SK-N-SH (cell line): ENCODE measurements around the gene SLC7A5. TPM values are rescaled to one million over a fixed set of nuclear protein-coding genes. Genes with fewer than 3 reads are reported as not detected.

Experiments
- CTCF ChIA-PET: fragments of 300-600, 350-600 bp; formaldehyde crosslinking; extraction: SDS; loops from one replicate; lab custom pipeline; 2021; lab: Yijun Ruan, JAX
- POLR2A ChIA-PET: fragments of 350-600 bp; sonication (Branson Sonifier 250); formaldehyde crosslinking; extraction: SDS; loops from one replicate; lab custom pipeline; 2020; ENCODE audit warnings: antibody characterized with exemption, inconsistent platforms; lab: Yijun Ruan, JAX
- DNase-seq: peaks from one replicate; pipeline ENCODE4 v3.0.0; 2012
- H2AFZ ChIP-seq: fragments of 200-600 bp; sonication (generic); 2 replicates; pipeline ENCODE4 v1.8.1; 2016; ENCODE audit warnings: antibody characterized with exemption, mild to moderate bottlenecking, low read depth
- H3F3A ChIP-seq: fragments of 200-600 bp; sonication (generic); replicated peaks from 2 replicates; pipeline ENCODE3; 2016; ENCODE audit warnings: antibody characterized with exemption, mild to moderate bottlenecking; ENCODE audit not compliant: insufficient read depth
- H3K27ac ChIP-seq, 2 experiments: fragments of 200-500 bp in 1 of 2; fragments of 200-600 bp in 1 of 2; sonication (Bioruptor generic) in 1 of 2; sonication (generic), shearing (Covaris generic) in 1 of 2; 2 replicates each; pipeline versions ENCODE4 v1.5.1 to v1.6.1; 2014 to 2016; ENCODE audit warnings: low read depth in 2 of 2, inconsistent platforms in 1 of 2, low read length in 1 of 2, mild to moderate bottlenecking in 1 of 2, mixed read lengths in 1 of 2
- H3K27me3 ChIP-seq: fragments of 200-600 bp; sonication (generic), shearing (Covaris generic); 2 replicates; pipeline ENCODE4 v1.6.1; 2016; ENCODE audit warnings: mixed run types; ENCODE audit not compliant: insufficient read depth
- H3K36me3 ChIP-seq, 2 experiments: fragments of 200-500 bp in 1 of 2; fragments of 200-600 bp in 1 of 2; sonication (Bioruptor generic) in 1 of 2; sonication (generic) in 1 of 2; replicated peaks in 1 of 2; 2 replicates each; pipeline versions ENCODE3 to v1.5.1; 2014 to 2016; ENCODE audit warnings: low read length in 1 of 2, mild to moderate bottlenecking in 1 of 2; ENCODE audit not compliant: insufficient read depth in 2 of 2, control insufficient read depth in 1 of 2
- H3K4me1 ChIP-seq, 2 experiments: fragments of 200-500 bp in 1 of 2; fragments of 200-600 bp in 1 of 2; sonication (Bioruptor generic) in 1 of 2; sonication (generic), shearing (Covaris generic) in 1 of 2; 2 replicates each; pipeline versions ENCODE4 v1.5.1 to v1.6.1; 2014 to 2016; ENCODE audit warnings: low read depth in 1 of 2, low read length in 1 of 2, mixed run types in 1 of 2; ENCODE audit not compliant: insufficient read depth in 2 of 2, control insufficient read depth in 1 of 2
- H3K4me2 ChIP-seq: fragments of 200-600 bp; sonication (generic), shearing (Covaris generic); 2 replicates; pipeline ENCODE4 v1.6.1; 2017; ENCODE audit warnings: mixed run types
- H3K4me3 ChIP-seq, 2 experiments: fragments of 200-500 bp in 1 of 2; fragments of 200-600 bp in 1 of 2; sonication (Bioruptor generic) in 1 of 2; sonication (generic), shearing (Covaris generic) in 1 of 2; 2 replicates each; pipeline versions ENCODE4 v1.5.1 to v1.8.1; 2014 to 2016; ENCODE audit warnings: low read depth in 2 of 2, inconsistent platforms in 1 of 2, low read length in 1 of 2, mild to moderate bottlenecking in 1 of 2, mixed read lengths in 1 of 2, moderate library complexity in 1 of 2
- H3K79me2 ChIP-seq: fragments of 200-600 bp; sonication (generic); 2 replicates; pipeline ENCODE4 v1.8.1; 2017; ENCODE audit warnings: mild to moderate bottlenecking; ENCODE audit not compliant: insufficient read depth
- H3K9ac ChIP-seq: fragments of 200-600 bp; sonication (generic); 2 replicates; pipeline ENCODE4 v1.6.1; 2017; ENCODE audit warnings: mixed run types
- H3K9me2 ChIP-seq: fragments of 200-600 bp; sonication (generic); 2 replicates; pipeline ENCODE4 v1.6.1; 2017; ENCODE audit warnings: mixed run types
- H3K9me3 ChIP-seq: fragments of 200-600 bp; sonication (generic); 2 replicates; pipeline ENCODE4 v1.6.1; 2017; ENCODE audit warnings: mixed run types, mild to moderate bottlenecking, moderate library complexity
- H4K20me1 ChIP-seq: fragments of 200-600 bp; sonication (generic); 2 replicates; pipeline ENCODE4 v1.6.1; 2017; ENCODE audit warnings: mild to moderate bottlenecking, mixed run types; ENCODE audit not compliant: insufficient read depth
- ELF1 ChIP-seq: IDR thresholded peaks from 2 replicates; pipeline ENCODE4 v1.4.0; 2012
- EP300 ChIP-seq, 2 experiments: IDR thresholded peaks; 2 replicates each; pipeline versions ENCODE4 v1.4.0 to v1.6.1; 2012; ENCODE audit warnings: borderline replicate concordance in 1 of 2, low read depth in 1 of 2, low read length in 1 of 2
- EZH2phosphoT487 ChIP-seq: fragments of 200-600 bp; sonication (generic); IDR thresholded peaks from 2 replicates; pipeline ENCODE4 v1.6.1; 2017; ENCODE audit warnings: low read depth, mixed run types, mild to moderate bottlenecking, antibody characterized with exemption, moderate library complexity, borderline replicate concordance
- FOSL2 ChIP-seq: IDR thresholded peaks from 2 replicates; pipeline ENCODE4 v1.4.0; 2012; ENCODE audit warnings: low read depth, mild to moderate bottlenecking, moderate library complexity, borderline replicate concordance
- FOXJ3 ChIP-seq: sonication (generic); formaldehyde crosslinking; IDR thresholded peaks from 2 replicates; pipeline ENCODE4 v1.5.1; 2020; ENCODE audit warnings: mild to moderate bottlenecking, missing genetic modification reagents
- JUND ChIP-seq: IDR thresholded peaks from 2 replicates; pipeline ENCODE4 v1.4.0; 2012
- MEF2A ChIP-seq: IDR thresholded peaks from 2 replicates; pipeline ENCODE4 v1.4.0; 2012; ENCODE audit warnings: low read depth, borderline replicate concordance
- RFX5 ChIP-seq: IDR thresholded peaks from 2 replicates; pipeline ENCODE4 v1.6.1; 2012; ENCODE audit warnings: mild to moderate bottlenecking, improper control_type of control experiment, low read length
- RXRA ChIP-seq: IDR thresholded peaks from 2 replicates; pipeline ENCODE4 v1.4.0; 2012; ENCODE audit warnings: low read depth, mild to moderate bottlenecking, borderline replicate concordance
- SIN3A ChIP-seq: IDR thresholded peaks from 2 replicates; pipeline ENCODE4 v1.6.1; 2012; ENCODE audit warnings: low read depth, mild to moderate bottlenecking, low read length, moderate library complexity, borderline replicate concordance
- TEAD4 ChIP-seq: IDR thresholded peaks from 2 replicates; pipeline ENCODE4 v1.4.0; 2012; ENCODE audit warnings: mild to moderate bottlenecking, borderline replicate concordance; ENCODE audit not compliant: insufficient read depth
- WGBS: methylation state at CpG from one replicate; pipeline ENCODE4 v1.1.6; 2017; ENCODE audit warnings: low lambda C conversion rate; 5-methylcytosine and 5-hydroxymethylcytosine counted together
- polyA plus RNA-seq, 3 experiments: library from polyadenylated mRNA; depleted of rRNA; stranded (reverse); fragments of >200 nt; gene quantifications; 2 replicates each; pipeline ENCODE4 v1.2.3, GENCODE V29; 2012
- TF ChIP-seq, protein P1 (sequence below): IDR thresholded peaks from 2 replicates; pipeline ENCODE4; 2012

The SLC7A5 gene
- polyA plus RNA-seq, 1 of the 3 experiments (the other 2 are of a cell fraction) = 15.1 TPM

DNA sequence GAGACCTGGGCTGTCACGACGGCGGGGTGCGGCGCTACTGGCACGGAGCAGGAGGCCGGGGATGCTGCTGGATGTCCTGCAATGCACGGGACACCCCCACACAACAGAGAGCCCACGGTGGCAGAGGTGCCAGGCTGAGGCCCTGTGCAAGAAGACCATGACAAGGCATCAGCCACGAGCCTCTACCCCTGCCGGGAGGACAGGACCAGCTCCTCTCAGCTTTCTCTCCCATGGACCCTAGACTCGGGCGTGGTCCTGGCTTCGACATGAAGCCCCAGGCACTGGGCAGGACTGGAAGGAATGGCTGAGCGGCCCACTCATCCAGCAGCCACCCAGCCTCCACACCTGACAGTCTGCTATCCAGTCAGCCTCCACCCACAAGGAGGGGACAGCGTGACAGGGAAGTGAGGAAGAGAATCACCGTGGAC is 25.6 kb downstream of the SLC7A5 start:
- H3K27me3 ChIP-seq = no peaks in the 10 kb centered on the region
- no peaks in the 10 kb centered on the region for H3F3A ChIP-seq
- no peaks in the 10 kb centered on the region for H3K9me2 ChIP-seq
- no peak overlapping the region for H2AFZ ChIP-seq
- WGBS = 86% methylated on average over 9 of the region's 17 CpGs
- no peaks in the 10 kb centered on the region for H3K9me3 ChIP-seq
- ChIA-PET POLR2A (interaction anchor here (0.9 kb wide), 1 partner anchor 16 kb away, joined by 3 read pairs; no protein-coding TSS in a partner anchor), CTCF (interaction anchor here (2.2 to 10.5 kb wide), 3 partner anchors 27 to 65 kb away, joined by 13 to 207 read pairs (median 29); partner anchors contain the start of gene SLC7A5)
- H3K4me1 ChIP-seq = peaks cover 0 to 20% of the 10 kb centered on the region in 2 experiments; a peak in 1 of 4 replicates
- no peak overlapping the region for H3K4me3 ChIP-seq
- no peak overlapping the region for H3K9ac ChIP-seq
- H4K20me1 ChIP-seq = peaks cover 32% of the 10 kb centered on the region
- no peak overlapping the region for H3K27ac ChIP-seq
- peaks cover 3 to 37% of the 10 kb centered on the region in 2 experiments for H3K36me3 ChIP-seq
- no peak for DNase-seq
- no peak overlapping the region for H3K4me2 ChIP-seq
- TF ChIP-seq SIN3A = no peak
- no peak for TF ChIP-seq RXRA
- TF ChIP-seq, protein P1, sequence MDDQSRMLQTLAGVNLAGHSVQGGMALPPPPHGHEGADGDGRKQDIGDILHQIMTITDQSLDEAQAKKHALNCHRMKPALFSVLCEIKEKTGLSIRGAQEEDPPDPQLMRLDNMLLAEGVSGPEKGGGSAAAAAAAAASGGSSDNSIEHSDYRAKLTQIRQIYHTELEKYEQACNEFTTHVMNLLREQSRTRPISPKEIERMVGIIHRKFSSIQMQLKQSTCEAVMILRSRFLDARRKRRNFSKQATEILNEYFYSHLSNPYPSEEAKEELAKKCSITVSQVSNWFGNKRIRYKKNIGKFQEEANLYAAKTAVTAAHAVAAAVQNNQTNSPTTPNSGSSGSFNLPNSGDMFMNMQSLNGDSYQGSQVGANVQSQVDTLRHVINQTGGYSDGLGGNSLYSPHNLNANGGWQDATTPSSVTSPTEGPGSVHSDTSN = no peak
- TF ChIP-seq FOSL2 = no peak
- no peak for TF ChIP-seq TEAD4
- TF ChIP-seq ELF1 = no peak
- peaks cover 3% of the 10 kb centered on the region; the same call in 1 of the 2 replicates for H3K79me2 ChIP-seq

DNA sequence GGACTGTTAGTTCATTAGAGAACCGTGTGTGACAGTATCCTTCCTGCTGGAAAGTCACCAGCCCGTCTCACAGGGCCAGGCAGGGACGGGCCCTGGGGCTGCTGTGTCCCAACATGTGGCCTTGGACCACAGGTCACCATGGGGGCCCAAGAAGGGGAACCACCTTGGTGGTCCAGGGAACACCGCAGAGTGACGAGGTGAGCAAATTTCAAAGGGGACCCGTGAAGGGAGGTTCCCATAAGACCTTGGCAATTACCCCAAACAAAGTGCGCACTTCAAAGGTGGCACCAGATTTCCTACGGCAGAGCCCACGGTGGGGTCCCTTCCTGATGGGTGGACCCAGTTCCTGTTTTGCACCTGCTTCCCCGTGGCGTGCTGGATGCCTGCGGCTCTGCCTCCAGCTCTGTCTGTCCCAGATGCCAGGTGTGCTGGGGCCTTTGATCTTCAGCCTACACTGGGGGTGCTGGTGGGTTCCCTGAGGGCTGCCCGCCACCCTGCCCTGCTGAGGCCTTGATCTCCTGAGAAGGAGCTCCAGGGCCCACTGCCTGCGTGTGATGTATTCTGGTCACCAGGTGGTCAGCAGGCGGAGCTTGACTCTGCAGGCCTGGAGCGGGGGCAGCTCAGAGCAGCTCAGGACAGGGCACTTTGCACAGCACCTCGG is 27.0 kb downstream of the SLC7A5 start:
- Histone ChIP-seq H3K79me2 (peaks cover 3% of the 10 kb centered on the region; the same call in 1 of the 2 replicates), H3K4me3 (no peak overlapping the region), H3F3A (no peaks in the 10 kb centered on the region), H3K9ac (no peak overlapping the region), H3K9me2 (no peaks in the 10 kb centered on the region), H3K27ac (no peak overlapping the region), H3K36me3 (peaks cover 4 to 26% of the 10 kb centered on the region in 2 experiments), H3K27me3 (no peaks in the 10 kb centered on the region), H3K4me1 (peaks cover 0 to 20% of the 10 kb centered on the region in 2 experiments; a peak in 1 of 4 replicates), H3K9me3 (no peaks in the 10 kb centered on the region), H3K4me2 (no peak overlapping the region)
- 87% methylated on average over 7 of the region's 17 CpGs for WGBS
- no peak for DNase-seq
- CTCF ChIA-PET = interaction anchor here (2.2 to 10.0 kb wide), 2 partner anchors 9 to 63 kb away, joined by 13 to 108 read pairs; no protein-coding TSS in a partner anchor
- TF ChIP-seq FOXJ3 (CRISPR knock-in tag) = no peak
- TF ChIP-seq MEF2A = no peak
- no peak for TF ChIP-seq EP300 (IDR thresholded peaks at IDR 0.05; ENCODE audit: borderline replicate concordance in 1 of 2, low read depth in 1 of 2, low read length in 1 of 2)
- no peak for TF ChIP-seq RFX5
- TF ChIP-seq SIN3A = no peak
- no peak for TF ChIP-seq FOSL2
- no peak for TF ChIP-seq JUND
- TF ChIP-seq EZH2phosphoT487 = no peak
- TF ChIP-seq, all 33 proteins: peak for 0
- H2AFZ ChIP-seq = no peak overlapping the region
- POLR2A ChIA-PET = no interaction called here
- H4K20me1 ChIP-seq = peaks cover 32% of the 10 kb centered on the region
